GM08714 (cell line): ENCODE results near the gene PHLPP2.
"Not testable (repeated sequence)": the region's sequence is repeated elsewhere in the genome, so short reads cannot be mapped to it uniquely, and the experiment has no call there.

Experiments
- H3K4me3 ChIP-seq: fragments of 200-500 bp; sonication (Bioruptor generic); 2 replicates; pipeline ENCODE4 v1.5.1; 2014; ENCODE audit warnings: mild to moderate bottlenecking, low read length, inconsistent platforms
- ZNF274 ChIP-seq: IDR thresholded peaks from 2 replicates; pipeline ENCODE4 v1.6.1; 2012; ENCODE audit warnings: mild to moderate bottlenecking, low read depth, low read length

The PHLPP2 gene

GRCh38 chr16:71627731-71628181 is 96.7 kb downstream of the PHLPP2 start:
- no peak overlapping the region for H3K4me3 ChIP-seq
- no peak for TF ChIP-seq ZNF274

DNA sequence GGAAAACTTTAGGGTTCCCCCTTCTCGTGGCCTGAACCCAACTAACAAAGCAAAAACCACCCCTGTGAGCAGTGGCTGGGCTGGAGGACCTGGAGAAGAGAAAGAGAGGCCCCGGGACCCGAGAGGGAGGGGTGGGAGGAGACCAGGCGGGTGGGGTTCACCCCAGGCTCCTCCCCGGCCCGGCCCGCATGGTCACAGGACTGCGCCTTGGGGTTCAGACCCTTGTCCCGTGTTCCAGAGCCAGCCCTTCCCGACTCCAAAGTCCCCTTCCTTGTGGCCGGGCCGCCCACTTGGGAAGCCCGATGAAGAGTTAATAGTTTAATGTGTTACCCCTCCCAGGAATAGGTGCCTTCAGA is 97.7 kb downstream of the PHLPP2 start:
- no peak for TF ChIP-seq ZNF274
- peak overlapping the region; percentile 44; the same call in 1 of the 2 replicates for H3K4me3 ChIP-seq

GRCh38 chr16:71626018-71626857 is 98.3 kb downstream of the PHLPP2 start, which contains the start of gene MARVELD3:
TSS of gene MARVELD3 (plus strand) at chr16:71626184. CDS start at chr16:71626230, 46 bp downstream.
- TF ChIP-seq ZNF274 = no peak
- peak within 1 kb of the TSS; percentile 44; the same call in 1 of the 2 replicates for H3K4me3 ChIP-seq

GRCh38 chr16:71625113-71625850 is 99.2 kb downstream of the PHLPP2 start:
- no peak overlapping the region for H3K4me3 ChIP-seq
- no peak for TF ChIP-seq ZNF274

DNA sequence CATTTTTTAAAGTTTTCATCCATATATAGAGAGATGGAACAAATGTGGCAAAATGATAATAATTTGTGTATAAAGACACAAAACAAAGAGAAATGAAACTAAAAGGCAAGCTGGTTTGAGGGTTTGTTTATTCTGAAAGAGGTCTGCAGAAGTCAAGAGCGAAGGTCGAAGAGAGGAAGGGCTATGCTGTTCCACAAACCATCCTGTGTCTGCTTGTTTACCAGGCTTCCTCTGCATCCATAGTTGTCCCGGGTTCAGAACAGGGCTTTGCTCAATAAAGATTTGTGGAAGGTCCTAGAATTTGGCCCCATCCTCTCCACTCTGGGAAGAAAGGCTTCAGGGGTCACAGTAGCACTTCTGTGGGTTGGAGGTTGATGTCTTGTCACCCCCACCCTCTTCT is 100.9 kb downstream of the PHLPP2 start:
- no peak for TF ChIP-seq ZNF274
- no peak overlapping the region for H3K4me3 ChIP-seq

GRCh38 chr16:71622088-71622487 is 102.4 kb downstream of the PHLPP2 start:
- no peak for TF ChIP-seq ZNF274
- H3K4me3 ChIP-seq = no peak overlapping the region

GRCh38 chr16:71618429-71618828 is 106.1 kb downstream of the PHLPP2 start:
- TF ChIP-seq ZNF274 = no peak
- H3K4me3 ChIP-seq = no peak overlapping the region

DNA sequence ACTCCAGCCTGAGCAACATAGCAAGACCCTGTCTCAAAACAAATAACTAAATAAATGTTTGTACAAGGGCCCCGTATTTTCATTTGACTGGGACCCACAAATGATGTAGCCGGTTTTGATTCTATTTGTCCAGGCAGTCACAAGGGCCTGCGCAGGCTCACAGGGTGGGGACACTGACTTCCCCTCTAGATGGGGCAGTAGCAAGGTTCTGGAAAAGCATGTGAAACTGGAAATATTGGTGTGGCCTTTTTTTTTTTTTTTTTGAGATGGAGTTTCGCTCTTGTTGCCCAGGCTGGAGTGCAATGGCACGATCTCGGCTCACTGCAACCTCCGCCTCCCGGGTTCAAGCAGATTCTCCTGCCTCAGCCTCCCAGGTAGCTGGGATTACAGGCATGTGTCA is 109.5 kb downstream of the PHLPP2 start:
- not testable (repeated sequence) for H3K4me3 ChIP-seq

- H3K4me3 ChIP-seq = no peak overlapping the region
- TF ChIP-seq ZNF274 = no peak
Observed at GRCh38 chr16:71610936-71611871, 113.3 kb downstream of the PHLPP2 start.

- H3K4me3 ChIP-seq = no peak overlapping the region
- TF ChIP-seq ZNF274 = no peak
Observed at GRCh38 chr16:71610447-71610846, 114.1 kb downstream of the PHLPP2 start.

- no peak for TF ChIP-seq ZNF274
- H3K4me3 ChIP-seq = no peak overlapping the region
Observed at GRCh38 chr16:71609066-71609465, 115.4 kb downstream of the PHLPP2 start.

DNA sequence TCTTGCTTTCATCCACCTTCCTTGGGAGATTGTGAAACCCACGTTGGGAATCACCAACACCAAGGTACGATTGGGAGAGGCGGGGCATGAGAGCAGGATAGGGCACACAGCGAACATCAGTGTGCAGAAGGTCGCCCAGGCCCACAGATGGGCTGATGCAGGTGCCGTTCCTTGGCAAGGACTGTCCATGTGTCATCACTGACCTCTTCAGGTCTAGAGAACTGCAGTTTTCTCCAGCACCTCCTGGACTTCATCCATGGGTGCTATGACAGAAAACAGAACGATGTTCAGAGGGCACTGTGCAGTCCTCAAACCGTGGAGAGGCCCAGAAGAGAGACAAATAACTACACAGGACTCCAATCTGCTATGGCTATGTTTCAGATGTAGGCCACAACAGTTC is 123.7 kb downstream of the PHLPP2 start:
- TF ChIP-seq ZNF274 = no peak
- no peak overlapping the region for H3K4me3 ChIP-seq

- H3K4me3 ChIP-seq = not testable (repeated sequence)
Observed at GRCh38 chr16:71598426-71598825, 126.1 kb downstream of the PHLPP2 start.

GRCh38 chr16:71595340-71595826 is 129.1 kb downstream of the PHLPP2 start:
- not testable (repeated sequence) for H3K4me3 ChIP-seq
